Vagina (tissue), 2 donors: ENCODE results near the gene TMEM89.

Source experiments
- CTCF ChIP-seq, 3 experiments: fragments of 450-650 bp in 2 of 3; fragments of 200-600 bp in 1 of 3; sonication (generic) in 1 of 3; IDR thresholded peaks; one replicate each; pipeline ENCODE4 v1.5.1; 2017 to 2019; ENCODE audit warnings: antibody characterized with exemption in 3 of 3, mild to moderate bottlenecking in 2 of 3, moderate library complexity in 2 of 3
- POLR2A ChIP-seq, 2 donors: fragments of 450-650 bp; IDR thresholded peaks; one replicate each; pipeline ENCODE4 v1.6.1; 2017; ENCODE audit warnings: antibody characterized with exemption in 2 of 2, mild to moderate bottlenecking in 2 of 2, moderate library complexity in 2 of 2
- POLR2AphosphoS5 ChIP-seq, 2 donors: sonication (generic); formaldehyde crosslinking; IDR thresholded peaks; one replicate each; pipeline ENCODE4 v1.9.0; 2017; ENCODE audit warnings: antibody characterized with exemption in 2 of 2, mild to moderate bottlenecking in 2 of 2, low read depth in 1 of 2; ENCODE audit not compliant: insufficient read depth in 1 of 2

GRCh38 chr3:48594417-48595049 is 27.0 kb downstream of the TMEM89 start:
- TF ChIP-seq CTCF (IDR thresholded peaks at IDR 0.05) (no peak), POLR2AphosphoS5 (IDR thresholded peaks at IDR 0.05; ENCODE audit: insufficient read depth in 1 of 2, low read depth in 1 of 2) (no peak), POLR2A (IDR thresholded peaks at IDR 0.05) (no peak)
